Limb (tissue), 2 donors: ENCODE results near the gene TIMM9.
"Not testable (repeated sequence)": the region's sequence is repeated elsewhere in the genome, so short reads cannot be mapped to it uniquely, and the experiment has no call there.

Source experiments
- DNase-seq, 2 donors: peaks; one replicate each; pipeline ENCODE4 v3.0.0-alpha.2; 2016; ENCODE audit errors: extremely low spot score in 2 of 2

Gene TIMM9

GRCh38 chr14:58427281-58428117 lies at the start of gene TIMM9, which contains the start of gene KIAA0586:
TSS of gene TIMM9 (minus strand) at chr14:58427531. CDS start at chr14:58411945, 15,586 bp downstream.
TSS of gene KIAA0586 (plus strand) at chr14:58427719. CDS start at chr14:58428265, 546 bp downstream.
- peak; percentile 94 to 99 for DNase-seq

- DNase-seq: no peak
Observed at GRCh38 chr14:58476320-58476719, 49.0 kb upstream of the TIMM9 start.

GRCh38 chr14:58469309-58469708 lies 42.0 kb upstream of the TIMM9 start:
- no peak for DNase-seq

GRCh38 chr14:58467575-58467974 lies 40.2 kb upstream of the TIMM9 start:
- DNase-seq: no peak

- no peak for DNase-seq
Observed at GRCh38 chr14:58466459-58466858, 39.1 kb upstream of the TIMM9 start.

GRCh38 chr14:58465421-58465820 lies 38.1 kb upstream of the TIMM9 start:
- no peak for DNase-seq

- DNase-seq: no peak
Observed at GRCh38 chr14:58464652-58465051, 37.3 kb upstream of the TIMM9 start.

- DNase-seq: no peak
Observed at GRCh38 chr14:58463147-58463546, 35.8 kb upstream of the TIMM9 start.

- no peak for DNase-seq
Observed at GRCh38 chr14:58460772-58461171, 33.4 kb upstream of the TIMM9 start.

GRCh38 chr14:58455593-58456265 lies 28.4 kb upstream of the TIMM9 start:
- no peak for DNase-seq

GRCh38 chr14:58444627-58445026 lies 17.3 kb upstream of the TIMM9 start:
- DNase-seq: no peak

GRCh38 chr14:58439476-58439875 lies 12.1 kb upstream of the TIMM9 start:
- DNase-seq: no peak

- DNase-seq: no peak
Observed at GRCh38 chr14:58430156-58430555, 2.8 kb upstream of the TIMM9 start.

GRCh38 chr14:58428118-58428683 lies 870 bp upstream of the TIMM9 start:
- peak; percentile 38 to 72 for DNase-seq

- DNase-seq: peak; percentile 79 to 82
Observed at GRCh38 chr14:58426670-58427280, 556 bp downstream of the TIMM9 start.

GRCh38 chr14:58416934-58417333 lies 10.4 kb downstream of the TIMM9 start:
- DNase-seq: not testable (repeated sequence)

- DNase-seq: no peak
Observed at GRCh38 chr14:58415636-58416547, 11.4 kb downstream of the TIMM9 start.

GRCh38 chr14:58414845-58415244 lies 12.5 kb downstream of the TIMM9 start:
- DNase-seq: no peak

- no peak for DNase-seq
Observed at GRCh38 chr14:58408681-58409215, 18.6 kb downstream of the TIMM9 start.

GRCh38 chr14:58401587-58401986 lies 25.7 kb downstream of the TIMM9 start:
- DNase-seq: no peak

GRCh38 chr14:58398895-58399294 lies 28.4 kb downstream of the TIMM9 start:
- DNase-seq: no peak
